NCI-H526 treated with DMSO at 0.1 percent for 48 hours (cell line): ENCODE measurements around the gene FOXA1.
A peak's percentile ranks its signal among the peaks of the same experiment; 100 is the strongest.

Experiments
- DNase-seq: peaks from one replicate; lab custom pipeline; 2025; lab: John Stamatoyannopoulos, UW

Gene FOXA1

DNA sequence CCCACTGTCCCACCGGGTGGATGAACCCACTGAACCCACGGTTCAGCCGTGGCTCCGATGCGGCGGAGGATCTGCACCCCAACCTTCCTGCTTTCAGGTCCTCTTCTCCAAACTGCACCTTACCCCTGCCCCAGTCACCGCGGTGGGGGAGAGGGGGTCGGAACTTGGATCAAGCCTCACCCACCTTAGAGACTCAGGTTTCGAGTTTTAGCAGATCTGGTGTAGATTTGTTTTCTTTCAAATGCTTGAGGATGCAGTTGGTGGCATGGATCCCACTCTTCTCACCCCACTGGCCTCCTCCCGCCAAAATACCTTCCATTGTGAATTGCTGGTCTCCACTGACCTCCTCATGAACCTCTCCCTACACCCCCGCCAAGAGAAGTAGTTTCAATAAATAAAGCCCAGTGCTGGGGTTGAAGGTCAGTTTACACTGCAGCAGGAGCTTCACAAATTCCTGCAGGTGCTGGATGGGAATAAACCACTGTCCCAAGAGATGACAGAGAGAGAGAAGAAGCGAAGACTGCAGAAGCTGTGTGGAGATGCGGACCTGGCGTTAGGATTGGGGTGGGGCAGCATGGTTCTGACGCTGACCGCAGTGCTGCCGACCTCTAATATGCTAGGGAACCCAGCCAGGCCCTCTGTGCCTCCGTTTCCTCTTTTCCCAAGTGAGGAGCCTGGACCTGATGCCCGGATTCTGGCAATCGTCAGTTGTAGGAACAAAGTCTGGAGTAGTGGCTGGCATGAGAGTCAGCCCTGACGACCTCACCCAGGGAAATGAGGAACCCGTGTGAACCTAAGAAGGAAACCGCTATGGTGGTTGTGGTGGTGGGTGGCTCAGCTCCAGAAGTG lies 7.8 kb upstream of the FOXA1 start:
- DNase-seq, result no peak

DNA sequence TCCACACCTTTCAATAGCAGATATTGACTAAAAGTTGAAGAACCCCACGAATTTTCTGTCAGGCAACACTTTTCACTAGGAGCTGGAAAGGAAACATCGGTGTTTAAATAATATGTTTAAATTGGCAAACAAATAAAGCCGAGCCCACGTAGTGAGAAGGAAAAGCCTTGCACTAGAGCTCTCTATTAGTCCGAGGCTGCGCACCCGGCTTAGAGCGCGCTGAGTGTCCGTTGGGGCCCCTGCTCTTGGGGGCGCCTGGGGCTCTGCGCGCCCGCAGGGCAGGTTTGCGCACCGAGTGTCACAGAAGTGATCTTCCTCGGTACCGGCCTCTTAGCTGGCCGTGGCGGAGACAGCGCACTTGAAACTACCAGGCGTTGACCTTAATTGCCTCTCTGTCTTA lies 6.8 kb upstream of the FOXA1 start:
- DNase-seq, result no peak

GRCh38 chr14:37600880-37601741 lies 6.1 kb upstream of the FOXA1 start:
- no peak for DNase-seq

DNA sequence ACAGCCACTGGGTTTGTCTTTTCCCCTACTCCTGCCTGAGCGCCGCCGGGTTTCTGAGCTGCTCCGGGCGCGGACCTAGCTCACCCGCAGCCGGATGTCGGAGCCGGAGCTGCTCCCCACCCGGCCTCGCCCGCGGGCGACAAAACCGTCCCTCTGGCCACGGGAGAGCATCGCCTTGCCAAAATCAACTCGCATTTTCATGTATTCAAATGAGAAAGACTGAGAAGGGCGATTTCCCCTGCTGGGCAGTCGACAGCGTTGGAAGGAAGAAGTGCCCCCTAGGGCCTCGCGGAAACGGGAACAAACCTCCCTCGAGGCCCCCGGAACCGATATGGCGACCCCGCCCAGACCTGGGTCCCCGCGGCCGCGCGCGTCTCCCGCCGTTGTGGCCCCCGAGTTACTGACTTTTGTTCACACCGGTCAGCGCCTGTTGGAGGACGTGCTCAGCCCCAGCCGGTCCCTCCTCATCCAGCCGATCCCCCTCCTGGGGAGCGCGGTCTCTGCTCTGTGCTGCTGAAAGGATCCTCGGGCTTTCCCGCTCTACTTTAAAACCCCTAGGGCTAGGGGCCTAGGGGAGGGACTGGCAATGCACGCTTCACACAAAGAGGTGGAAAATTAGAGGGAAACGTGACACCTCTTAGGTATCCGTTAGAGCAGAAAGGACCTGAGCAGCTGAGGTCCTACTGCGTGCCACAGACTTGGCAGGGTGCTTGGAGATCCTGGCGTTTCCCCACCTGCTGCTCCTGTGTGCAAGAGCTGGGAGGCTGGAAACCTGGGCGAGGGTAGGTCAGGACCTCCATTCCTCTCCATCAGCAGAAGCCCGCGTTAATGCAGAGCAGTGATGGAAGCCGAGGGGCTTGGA lies 4.7 kb upstream of the FOXA1 start:
- peak; percentile 91 for DNase-seq

GRCh38 chr14:37598747-37599506 lies 3.9 kb upstream of the FOXA1 start:
- no peak for DNase-seq

GRCh38 chr14:37597914-37598746 lies 3.1 kb upstream of the FOXA1 start:
- no peak for DNase-seq

- DNase-seq, result no peak
Observed at GRCh38 chr14:37597538-37597913, 2.5 kb upstream of the FOXA1 start.

- peak; percentile 26 for DNase-seq
Observed at GRCh38 chr14:37596790-37597472, 1.9 kb upstream of the FOXA1 start.

DNA sequence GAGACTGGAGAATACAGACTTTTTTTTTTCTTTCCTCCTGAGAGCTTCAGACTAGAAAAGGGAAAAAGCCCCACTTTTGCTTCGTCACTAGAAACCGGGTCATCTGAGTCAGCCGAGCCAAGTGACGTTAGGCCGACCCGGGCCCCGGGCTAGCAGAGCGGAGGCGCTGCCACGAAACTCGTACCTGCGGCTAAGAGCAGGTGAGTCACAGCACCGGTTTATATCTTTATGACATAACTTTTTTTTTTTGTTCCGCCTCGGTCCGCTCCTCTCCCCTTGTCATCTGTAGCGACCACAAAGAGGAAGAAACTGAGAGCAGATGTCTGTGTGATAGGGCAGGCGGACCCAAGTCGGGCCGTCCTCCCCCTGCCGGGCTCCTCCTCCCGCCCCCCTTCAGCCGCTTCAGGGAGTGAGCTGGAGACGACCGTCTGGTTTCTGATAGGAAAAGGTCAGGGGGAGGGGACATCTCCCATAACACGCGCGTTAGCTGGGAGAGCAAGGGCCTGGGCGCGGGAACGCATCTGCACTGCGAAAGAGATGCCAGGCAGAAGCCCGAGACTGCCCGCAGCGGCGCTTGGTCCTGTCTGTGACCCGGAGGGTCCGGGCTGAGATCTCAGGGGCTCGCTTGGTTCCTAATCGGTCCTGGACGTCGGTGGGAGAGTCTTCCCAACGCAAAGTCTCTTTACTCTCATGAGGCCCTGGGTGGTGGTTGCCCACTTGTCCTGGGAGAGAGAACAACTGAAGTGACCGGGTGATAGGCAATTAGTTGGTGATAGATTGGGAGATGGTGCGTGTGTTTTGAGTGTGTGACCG lies 966 bp upstream of the FOXA1 start:
- peak; percentile 93 for DNase-seq

DNA sequence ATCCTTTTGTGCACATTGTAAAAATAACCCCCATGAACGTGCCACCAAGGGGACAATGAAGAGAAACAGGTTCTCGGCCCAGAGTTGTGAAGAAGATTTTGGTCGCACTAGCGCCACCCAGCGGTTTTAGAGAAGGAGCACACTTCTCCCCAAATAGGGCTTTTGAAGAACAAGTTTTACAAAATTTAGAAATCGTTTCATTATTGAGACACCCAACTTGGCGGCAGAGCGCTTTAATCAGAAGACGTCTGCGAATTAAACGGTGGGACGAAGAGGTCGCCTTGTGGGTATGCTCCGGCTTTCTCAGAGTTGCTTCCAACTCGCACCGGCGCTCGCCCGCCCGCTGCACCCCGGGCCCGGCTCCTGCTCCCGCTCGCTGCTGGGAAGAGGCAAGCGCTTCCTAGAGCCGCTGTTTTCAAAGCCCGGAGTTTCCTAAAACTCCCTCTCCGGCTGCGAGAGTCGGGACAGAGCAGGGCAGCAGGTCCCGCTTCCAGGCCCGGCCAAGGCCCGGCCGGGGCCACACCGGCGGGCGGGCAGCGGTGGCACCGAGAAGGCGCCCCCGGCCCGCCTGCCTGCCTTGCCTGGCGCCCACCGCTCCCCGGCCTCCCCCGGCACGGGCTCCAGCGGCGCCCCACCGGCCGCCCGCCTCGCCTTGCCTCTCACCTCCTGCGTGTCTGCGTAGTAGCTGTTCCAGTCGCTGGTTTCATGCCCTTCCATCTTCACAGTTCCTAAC lies 645 bp downstream of the FOXA1 start:
- peak; percentile 89 for DNase-seq

DNA sequence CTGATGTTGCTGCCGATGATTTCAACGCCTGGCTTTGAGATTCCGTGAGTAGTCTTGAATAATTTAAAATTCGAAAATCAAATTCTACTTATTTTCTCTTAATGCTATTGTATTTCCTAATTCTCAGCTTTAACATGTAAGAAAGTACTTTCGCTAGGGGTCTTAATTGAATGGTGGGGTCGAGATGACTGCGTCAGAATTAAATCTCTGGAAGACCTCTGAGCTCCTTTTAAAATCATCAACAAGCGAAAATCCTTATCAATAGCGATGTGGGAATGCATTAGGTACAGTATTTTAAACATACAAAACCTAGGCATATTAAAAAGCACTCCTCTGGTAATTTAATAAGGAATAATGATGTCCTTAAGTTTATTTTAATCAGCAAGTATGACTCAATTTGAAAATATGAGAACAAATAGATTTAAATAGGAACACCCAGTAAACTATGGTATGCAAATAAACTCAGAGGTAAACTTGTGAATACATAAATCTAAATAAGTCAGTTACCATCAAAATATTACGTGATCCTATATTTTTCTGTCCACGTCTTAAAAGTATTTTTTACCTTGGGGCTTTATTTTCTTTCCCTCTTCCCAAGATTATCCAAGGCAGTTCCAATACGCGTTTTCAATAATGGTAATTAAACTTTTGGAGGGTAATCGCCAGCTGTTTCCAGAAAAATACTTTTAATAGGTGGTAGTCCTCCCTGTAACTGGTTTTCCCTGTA lies 1.4 kb downstream of the FOXA1 start:
- peak; percentile 71 for DNase-seq

DNA sequence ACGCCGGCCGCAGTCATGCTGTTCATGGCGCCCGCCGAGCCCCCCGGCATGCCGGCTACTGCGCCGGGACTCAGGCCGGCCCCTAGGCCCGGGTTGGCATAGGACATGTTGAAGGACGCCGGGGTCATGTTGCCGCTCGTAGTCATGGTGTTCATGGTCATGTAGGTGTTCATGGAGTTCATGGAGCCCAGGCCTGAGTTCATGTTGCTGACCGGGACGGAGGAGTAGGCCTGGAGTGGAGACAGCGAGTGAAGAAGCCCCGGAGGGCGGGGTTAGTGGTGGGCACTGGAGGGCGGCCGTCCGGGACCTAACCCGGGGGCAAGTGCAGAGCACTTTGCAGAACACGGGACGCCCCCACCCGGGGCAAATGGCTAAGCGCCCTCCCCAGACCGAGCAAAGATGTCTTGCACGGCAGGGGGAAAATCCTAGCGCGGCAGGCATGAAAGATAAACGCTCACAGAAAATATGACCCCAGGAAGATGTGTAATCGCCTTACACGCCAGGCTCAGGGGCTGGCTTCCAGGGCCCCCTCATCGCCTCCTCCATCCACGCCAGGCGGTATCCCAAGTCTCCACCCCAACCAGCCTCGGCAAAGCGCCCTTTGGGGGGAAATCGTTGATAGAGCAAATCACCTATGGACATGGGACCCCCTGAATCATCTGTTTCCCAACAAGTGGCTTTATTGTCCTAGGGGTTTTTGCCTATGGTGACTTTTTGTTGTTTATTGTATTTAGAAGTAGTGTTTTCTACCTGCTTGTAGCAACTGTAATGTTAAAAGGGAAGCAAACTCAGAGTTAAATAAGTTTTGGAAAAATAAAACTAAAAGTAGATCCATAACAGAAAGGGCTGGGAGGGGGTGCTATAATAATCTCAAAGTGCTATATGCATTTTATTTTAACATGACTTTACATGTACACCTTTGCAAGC lies 2.3 kb downstream of the FOXA1 start:
- DNase-seq, result peak; percentile 27

GRCh38 chr14:37591941-37592481 lies 3.0 kb downstream of the FOXA1 start:
- DNase-seq, result peak; percentile 67

DNA sequence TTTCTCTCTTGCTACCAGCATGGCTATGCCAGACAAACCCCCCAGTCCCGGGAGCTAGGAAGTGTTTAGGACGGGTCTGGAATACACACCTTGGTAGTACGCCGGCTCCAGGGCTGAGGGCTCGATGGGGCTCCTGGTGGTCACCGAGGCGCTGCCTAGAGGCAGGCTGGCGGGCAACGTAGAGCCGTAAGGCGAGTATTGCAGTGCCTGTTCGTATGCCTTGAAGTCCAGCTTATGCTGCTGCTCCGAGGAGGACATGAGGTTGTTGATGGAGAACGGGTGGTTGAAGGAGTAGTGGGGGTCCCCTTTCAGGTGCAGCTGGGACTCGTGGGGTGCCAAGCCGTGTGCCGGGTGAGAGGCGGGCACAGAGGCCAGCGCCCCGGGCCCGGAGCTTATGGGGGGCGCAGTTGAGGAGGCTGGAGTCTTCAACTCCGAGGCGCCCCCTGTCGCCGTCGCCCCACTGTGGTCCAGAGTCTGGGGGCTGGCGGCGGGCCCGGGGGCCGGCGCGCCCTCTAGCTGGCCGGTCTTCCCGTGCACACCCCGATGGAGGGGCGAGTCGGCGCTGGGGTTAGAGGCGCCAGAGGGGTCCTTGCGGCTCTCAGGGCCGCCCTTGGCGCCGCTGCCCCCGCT lies 3.6 kb downstream of the FOXA1 start:
- peak; percentile 72 for DNase-seq

GRCh38 chr14:37590428-37591139 lies 4.5 kb downstream of the FOXA1 start:
- peak; percentile 61 for DNase-seq
